Astrocyte (in vitro differentiated cells and primary cell): ENCODE measurements around the gene ABHD10. TPM values are rescaled to one million over a fixed set of nuclear protein-coding genes. Genes with fewer than 3 reads are reported as not detected.

Experiments
- DNase-seq: peaks from one replicate; pipeline ENCODE4 v3.0.0-alpha.2; 2010; ENCODE audit warnings: low read depth
- FAIRE-seq: peaks from 2 replicates; lab custom pipeline; 2011; peaks lifted over from hg19 to GRCh38; lab: Jason Lieb, UNC
- H2AFZ ChIP-seq: 2 replicates; pipeline ENCODE4 v1.6.0; 2012; ENCODE audit warnings: low read depth, low read length, inconsistent platforms
- H3K27ac ChIP-seq: 2 replicates; pipeline ENCODE4 v1.5.1; 2011; ENCODE audit warnings: low read depth, low read length, inconsistent platforms
- H3K27me3 ChIP-seq: 2 replicates; pipeline ENCODE4 v1.6.0; 2011; ENCODE audit warnings: low read length, inconsistent platforms; ENCODE audit not compliant: insufficient read depth
- H3K36me3 ChIP-seq: 2 replicates; pipeline ENCODE4 v1.5.1; 2011; ENCODE audit warnings: low read length, inconsistent platforms; ENCODE audit not compliant: insufficient read depth
- H3K4me1 ChIP-seq: 2 replicates; pipeline ENCODE4 v1.5.1; 2011; ENCODE audit warnings: low read length, inconsistent platforms; ENCODE audit not compliant: insufficient read depth
- H3K4me2 ChIP-seq: 2 replicates; pipeline ENCODE4 v1.6.0; 2012; ENCODE audit warnings: low read length, inconsistent platforms
- H3K4me3 ChIP-seq: 2 replicates; pipeline ENCODE4 v1.5.1; 2011; ENCODE audit warnings: low read depth, mild to moderate bottlenecking, low read length, inconsistent platforms; ENCODE audit not compliant: insufficient read depth
- H3K79me2 ChIP-seq: 2 replicates; pipeline ENCODE4 v1.6.0; 2012; ENCODE audit warnings: mild to moderate bottlenecking, low read length, inconsistent platforms; ENCODE audit not compliant: insufficient read depth
- H3K9ac ChIP-seq: 2 replicates; pipeline ENCODE4 v1.6.0; 2012; ENCODE audit warnings: mild to moderate bottlenecking, low read length, inconsistent platforms
- H3K9me3 ChIP-seq: 2 replicates; pipeline ENCODE4 v1.5.1; 2012; ENCODE audit warnings: low read depth, mild to moderate bottlenecking, low read length, inconsistent platforms; ENCODE audit not compliant: insufficient read depth
- H4K20me1 ChIP-seq: 2 replicates; pipeline ENCODE4 v1.6.0; 2012; ENCODE audit warnings: low read length, inconsistent platforms; ENCODE audit not compliant: insufficient read depth
- H3K27ac Mint-ChIP-seq: one replicate; pipeline ENCODE4 v1.8.0; 2021; ENCODE audit warnings: mild to moderate bottlenecking, mixed read lengths; ENCODE audit not compliant: unreplicated experiment
- H3K27me3 Mint-ChIP-seq: one replicate; pipeline ENCODE4 v1.8.0; 2021; ENCODE audit warnings: low read depth, mixed read lengths; ENCODE audit not compliant: unreplicated experiment
- H3K36me3 Mint-ChIP-seq: one replicate; pipeline ENCODE4 v1.8.0; 2021; ENCODE audit warnings: low read depth, mixed read lengths; ENCODE audit not compliant: unreplicated experiment
- H3K4me1 Mint-ChIP-seq: one replicate; pipeline ENCODE4 v1.8.0; 2021; ENCODE audit warnings: low read depth, mixed read lengths; ENCODE audit not compliant: unreplicated experiment
- H3K4me3 Mint-ChIP-seq: one replicate; pipeline ENCODE4 v1.8.0; 2021; ENCODE audit warnings: mild to moderate bottlenecking, moderate library complexity, mixed read lengths; ENCODE audit not compliant: unreplicated experiment
- H3K9me3 Mint-ChIP-seq: one replicate; pipeline ENCODE4 v1.8.0; 2021; ENCODE audit warnings: mild to moderate bottlenecking, mixed read lengths; ENCODE audit not compliant: unreplicated experiment
- CTCF ChIP-seq: IDR thresholded peaks from 2 replicates; pipeline ENCODE4 v1.5.1; 2011; ENCODE audit warnings: low read depth, mild to moderate bottlenecking, inconsistent platforms, low read length, moderate library complexity; ENCODE audit not compliant: insufficient read depth
- EZH2 ChIP-seq: IDR thresholded peaks from 2 replicates; pipeline ENCODE4 v1.6.1; 2012; ENCODE audit warnings: mild to moderate bottlenecking, low read length, inconsistent platforms; ENCODE audit not compliant: insufficient read depth
- total RNA-seq: library from RNA; stranded (reverse); gene quantifications from 2 replicates; pipeline ENCODE4 v1.2.1, GENCODE V29; 2021

ABHD10 gene
- total RNA-seq, 1 donor from 2014 or later: 26.6 TPM

DNA sequence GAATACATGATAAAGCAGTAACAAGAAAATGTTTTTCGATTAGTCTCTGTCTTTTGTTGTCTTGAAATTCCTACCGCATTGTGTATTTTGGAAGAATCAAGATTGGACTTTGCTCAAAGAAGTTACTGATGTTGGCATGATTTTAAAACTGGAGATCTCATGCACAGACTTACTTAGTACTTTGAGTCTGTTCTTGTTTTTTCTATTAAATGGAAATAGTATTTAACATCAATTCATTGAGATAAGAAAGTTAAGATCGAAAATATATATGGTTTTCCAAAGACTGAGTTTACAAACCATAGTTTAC, 2.6 kb downstream of the ABHD10 start:
- H3K4me1 Mint-ChIP-seq: no peaks in the 10 kb centered on the region
- H3K4me2 ChIP-seq: peak overlapping the region; percentile 82
- no peak overlapping the region for H2AFZ ChIP-seq
- H3K27me3 ChIP-seq: no peaks in the 10 kb centered on the region
- peaks cover 67% of the 10 kb centered on the region for H3K79me2 ChIP-seq
- no peak overlapping the region for H3K9ac ChIP-seq
- H3K4me1 ChIP-seq: no peaks in the 10 kb centered on the region
- no peak overlapping the region for H3K4me3 ChIP-seq
- no peak for DNase-seq
- no peaks in the 10 kb centered on the region for H3K27me3 Mint-ChIP-seq
- no peak overlapping the region for H3K27ac Mint-ChIP-seq
- no peaks in the 10 kb centered on the region for H4K20me1 ChIP-seq
- peak overlapping the region; percentile 24 for H3K4me3 Mint-ChIP-seq
- H3K9me3 Mint-ChIP-seq: no peaks in the 10 kb centered on the region
- FAIRE-seq: no peak
- no peak for TF ChIP-seq CTCF
- no peak for TF ChIP-seq EZH2
- H3K36me3 ChIP-seq: peaks cover 8% of the 10 kb centered on the region
- no peak overlapping the region for H3K27ac ChIP-seq
- no peaks in the 10 kb centered on the region for H3K9me3 ChIP-seq
- no peaks in the 10 kb centered on the region for H3K36me3 Mint-ChIP-seq

DNA sequence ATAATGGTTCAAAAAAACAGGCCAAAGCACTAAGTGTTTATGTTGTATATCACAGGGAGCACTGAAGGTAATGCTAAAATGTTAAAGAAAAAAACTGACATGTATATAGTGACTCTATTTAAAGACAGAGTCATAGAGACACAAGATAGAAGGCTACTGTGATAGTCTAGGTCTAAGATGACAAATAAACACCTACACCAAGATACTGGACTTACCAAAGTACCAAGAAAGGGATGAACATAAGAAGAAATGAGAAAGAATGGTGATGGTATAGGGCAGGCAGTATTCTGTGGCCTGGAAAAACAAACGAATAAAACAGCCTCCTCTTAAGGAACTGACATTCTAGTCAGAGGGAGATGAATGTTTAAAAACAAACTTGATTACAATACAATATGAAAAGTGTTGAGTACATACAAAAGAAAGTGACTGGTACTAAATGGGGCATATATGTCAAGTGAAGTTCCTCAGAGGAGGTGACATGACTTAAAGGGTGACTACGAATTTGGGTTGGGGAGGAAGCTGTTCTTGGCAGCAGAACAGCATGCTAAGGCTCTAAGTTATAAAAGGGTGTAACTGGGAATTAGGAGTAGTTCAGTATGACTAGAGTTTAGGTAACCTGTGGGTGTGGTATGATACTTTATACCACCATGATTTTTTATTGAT, 5.9 kb downstream of the ABHD10 start:
- Mint-ChIP-seq H3K4me1 (no peaks in the 10 kb centered on the region), H3K4me3 (no peak overlapping the region), H3K9me3 (no peaks in the 10 kb centered on the region), H3K27me3 (no peaks in the 10 kb centered on the region), H3K27ac (no peak overlapping the region), H3K36me3 (no peaks in the 10 kb centered on the region)
- Histone ChIP-seq H3K9ac (no peak overlapping the region), H2AFZ (no peak overlapping the region), H3K9me3 (no peaks in the 10 kb centered on the region), H3K27ac (no peak overlapping the region), H3K79me2 (peaks cover 61% of the 10 kb centered on the region), H3K4me3 (no peak overlapping the region), H3K4me2 (no peak overlapping the region), H3K27me3 (no peaks in the 10 kb centered on the region), H3K4me1 (no peaks in the 10 kb centered on the region), H4K20me1 (peaks cover 7% of the 10 kb centered on the region), H3K36me3 (peaks cover 25% of the 10 kb centered on the region)
- no peak for TF ChIP-seq CTCF
- no peak for TF ChIP-seq EZH2
- peak; percentile 80 for FAIRE-seq
- DNase-seq: no peak

GRCh38 chr3:111986800-111987199, 8.0 kb downstream of the ABHD10 start:
- Mint-ChIP-seq H3K27me3 (no peaks in the 10 kb centered on the region), H3K27ac (no peak overlapping the region), H3K4me1 (no peaks in the 10 kb centered on the region), H3K9me3 (no peaks in the 10 kb centered on the region), H3K4me3 (no peak overlapping the region), H3K36me3 (no peaks in the 10 kb centered on the region)
- Histone ChIP-seq H3K9ac (no peak overlapping the region), H3K27me3 (no peaks in the 10 kb centered on the region), H3K27ac (no peak overlapping the region), H3K4me3 (no peak overlapping the region), H3K4me1 (no peaks in the 10 kb centered on the region), H3K9me3 (no peaks in the 10 kb centered on the region), H2AFZ (no peak overlapping the region), H3K36me3 (peaks cover 29% of the 10 kb centered on the region), H4K20me1 (peaks cover 7% of the 10 kb centered on the region), H3K4me2 (no peak overlapping the region), H3K79me2 (peaks cover 40% of the 10 kb centered on the region)
- DNase-seq (no peak), FAIRE-seq (no peak)
- no peak for TF ChIP-seq CTCF
- TF ChIP-seq EZH2: no peak
